ENCODE data around the gene ACAP3.

ACAP3 gene

GRCh38 chr1:1302006-1302430, 5.7 kb downstream of the ACAP3 start:
- no peak for DNase-seq

GRCh38 chr1:1300352-1300739, 7.4 kb downstream of the ACAP3 start:
- no peak for DNase-seq

- no peak for DNase-seq
Observed at GRCh38 chr1:1299686-1300351, 7.9 kb downstream of the ACAP3 start.

DNA sequence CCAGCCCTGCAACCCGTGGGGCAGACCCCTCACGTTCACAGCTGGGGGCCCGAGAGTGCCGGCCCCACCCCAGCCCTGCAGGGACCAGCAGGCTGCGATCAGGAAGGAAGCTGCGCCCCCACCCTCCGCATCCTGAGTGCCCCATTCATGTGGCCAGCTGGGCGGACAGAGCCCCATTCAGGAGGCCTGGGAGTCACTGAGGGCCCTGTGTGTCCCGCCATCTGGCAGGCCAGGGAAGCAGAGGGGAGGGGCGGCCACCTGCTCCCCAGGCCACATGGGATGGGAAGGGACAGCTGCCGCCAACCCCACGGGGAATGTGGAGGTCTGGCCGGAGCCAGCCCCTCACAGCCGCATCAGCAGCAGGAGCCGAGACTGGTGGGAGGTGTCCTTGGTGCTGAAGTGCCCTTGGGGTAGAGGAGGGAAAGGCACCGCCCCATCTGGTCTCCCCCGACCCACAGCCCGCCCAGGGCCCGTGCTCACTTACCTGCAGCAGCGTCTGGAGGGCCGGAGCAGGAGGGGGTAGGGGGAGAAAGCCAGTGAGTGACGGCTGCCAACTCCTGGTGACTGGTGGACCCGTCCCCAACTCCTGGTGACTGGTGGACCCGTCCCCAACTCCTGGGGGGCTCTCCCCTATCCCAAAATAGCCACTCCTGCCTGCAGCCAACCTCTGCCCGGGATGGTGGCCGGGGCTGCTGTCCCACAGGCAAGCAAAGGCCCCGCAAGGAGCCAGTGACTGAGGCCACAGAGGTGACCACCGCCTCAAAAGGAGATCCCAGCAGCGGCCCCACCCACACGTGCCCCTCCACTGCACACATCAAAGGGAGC, 8.7 kb downstream of the ACAP3 start:
- DNase-seq, result no peak

GRCh38 chr1:1297802-1298424, 9.8 kb downstream of the ACAP3 start:
- DNase-seq, result no peak

- no peak for DNase-seq
Observed at GRCh38 chr1:1296070-1297061, 11.4 kb downstream of the ACAP3 start.

GRCh38 chr1:1295154-1295923, 12.4 kb downstream of the ACAP3 start:
- no peak for DNase-seq

DNA sequence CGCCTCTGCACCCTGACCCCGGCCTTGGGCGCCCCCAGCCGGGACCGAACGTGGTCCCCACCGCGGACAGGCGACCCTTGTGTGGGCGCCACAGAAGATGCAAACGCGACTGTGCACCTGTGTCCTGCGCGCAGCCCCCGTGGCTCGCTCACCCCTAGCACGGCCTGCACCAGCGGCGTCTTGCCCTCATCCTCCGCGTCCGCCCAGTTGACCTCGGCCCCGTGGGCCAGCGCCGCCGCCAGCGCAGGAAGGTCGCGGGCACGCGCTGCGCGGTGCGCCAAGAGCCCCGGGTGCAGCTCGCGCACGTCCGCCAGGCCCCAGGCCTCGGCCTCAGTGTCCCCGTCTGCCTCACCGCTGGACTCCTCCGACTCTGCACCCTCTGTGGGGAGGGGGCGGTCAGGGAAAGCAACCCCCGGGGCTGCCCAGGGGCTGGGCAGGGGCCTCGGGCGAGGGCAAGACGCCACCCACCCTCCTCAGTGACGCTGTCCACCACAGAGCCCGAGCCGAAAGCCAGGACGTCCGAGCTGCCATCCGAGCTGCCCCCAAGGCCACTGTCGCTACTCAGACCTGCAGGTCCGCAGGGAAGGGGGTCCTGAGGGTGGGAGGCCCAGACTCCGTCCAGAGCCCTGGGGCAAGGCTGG, 13.4 kb downstream of the ACAP3 start:
- no peak for DNase-seq

GRCh38 chr1:1293263-1294249, 14.2 kb downstream of the ACAP3 start:
- DNase-seq, result no peak

GRCh38 chr1:1292851-1293250, 14.9 kb downstream of the ACAP3 start:
- no peak for DNase-seq

- no peak for DNase-seq
Observed at GRCh38 chr1:1292442-1292779, 15.3 kb downstream of the ACAP3 start.

- peak; percentile 72 for DNase-seq
Observed at GRCh38 chr1:1291548-1292441, 15.9 kb downstream of the ACAP3 start.

- peak; percentile 59 for DNase-seq
Observed at GRCh38 chr1:1291023-1291528, 16.7 kb downstream of the ACAP3 start.

- DNase-seq, result no peak
Observed at GRCh38 chr1:1290238-1290731, 17.4 kb downstream of the ACAP3 start.

- no peak for DNase-seq
Observed at GRCh38 chr1:1287288-1288110, 20.2 kb downstream of the ACAP3 start.

GRCh38 chr1:1286313-1287261, 21.1 kb downstream of the ACAP3 start:
- DNase-seq, result no peak

Data from right kidney (tissue), 1 donor.